ENCODE data around the gene RBM8A.

GRCh38 chr1:145977016-145977415 lies 49.7 kb upstream of the RBM8A start:
- TF ChIP-seq CTCF (IDR thresholded peaks at IDR 0.05; ENCODE audit: low read length) (no peak), EZH2 (IDR thresholded peaks at IDR 0.05; ENCODE audit: borderline replicate concordance, low read length) (no peak)

Data from OCI-LY1 (cell line).